ENCODE results near the gene FREM1.

The FREM1 gene

DNA sequence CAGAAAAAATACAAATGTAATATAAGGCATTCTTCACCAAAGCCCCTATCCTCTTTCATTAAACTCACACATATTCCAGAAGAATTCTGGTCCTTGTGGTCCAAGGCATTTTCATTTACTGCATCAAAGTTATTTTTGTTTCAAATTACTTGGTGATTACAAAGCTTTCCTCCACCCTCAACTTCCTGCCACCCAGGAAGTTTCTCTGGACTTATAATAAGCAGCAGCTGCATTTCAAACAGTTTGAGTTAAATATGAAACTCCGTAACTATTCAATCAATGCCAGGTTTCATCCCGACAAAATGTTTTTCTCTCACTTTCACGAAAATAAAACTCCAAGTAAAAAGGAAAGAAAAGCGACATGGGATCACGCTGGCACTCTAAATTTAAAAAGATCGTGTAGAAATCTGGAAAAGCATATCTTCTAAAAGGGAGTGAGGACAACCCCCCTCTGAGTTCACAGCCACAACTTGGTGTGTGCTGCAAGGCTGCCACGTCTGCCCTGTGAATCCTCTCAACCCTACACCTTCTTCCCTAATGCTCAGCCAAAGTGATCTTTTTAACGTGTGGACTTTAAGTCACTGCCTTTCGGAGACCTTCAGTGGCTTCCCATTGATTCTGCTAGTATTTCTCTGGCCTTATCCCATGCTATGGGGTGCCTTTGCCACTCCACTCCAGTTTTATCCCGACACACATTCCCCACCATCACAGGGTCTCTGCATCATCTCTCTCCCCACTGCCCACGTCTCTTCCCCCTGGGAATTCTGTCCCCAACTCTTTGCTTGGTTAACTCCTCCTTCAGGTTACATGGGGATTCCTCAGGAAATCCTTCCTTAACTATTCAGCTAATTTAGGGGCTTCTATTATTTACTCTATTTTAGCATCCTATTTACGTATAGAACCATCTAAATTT, 96.6 kb downstream of the FREM1 start:
- no peak for DNase-seq

DNA sequence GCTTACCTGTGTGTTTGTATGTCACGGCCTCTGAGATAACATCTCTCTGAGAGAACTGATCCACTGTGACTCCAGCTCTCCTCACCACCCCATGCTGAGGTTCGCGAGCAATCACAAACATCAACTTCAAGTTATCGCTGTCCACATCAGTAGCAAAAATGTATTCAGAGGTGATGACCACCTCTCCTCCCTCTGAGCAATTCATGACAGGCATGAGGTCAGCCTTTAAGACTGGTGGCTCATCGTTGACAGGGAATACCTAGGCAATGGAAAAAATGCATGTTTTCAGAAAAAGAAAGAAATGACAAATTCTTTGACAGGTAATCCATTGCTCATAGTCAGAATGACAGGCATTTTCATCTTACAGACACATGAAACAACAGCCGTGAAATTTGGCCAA, 97.4 kb downstream of the FREM1 start:
- DNase-seq, result no peak

DNA sequence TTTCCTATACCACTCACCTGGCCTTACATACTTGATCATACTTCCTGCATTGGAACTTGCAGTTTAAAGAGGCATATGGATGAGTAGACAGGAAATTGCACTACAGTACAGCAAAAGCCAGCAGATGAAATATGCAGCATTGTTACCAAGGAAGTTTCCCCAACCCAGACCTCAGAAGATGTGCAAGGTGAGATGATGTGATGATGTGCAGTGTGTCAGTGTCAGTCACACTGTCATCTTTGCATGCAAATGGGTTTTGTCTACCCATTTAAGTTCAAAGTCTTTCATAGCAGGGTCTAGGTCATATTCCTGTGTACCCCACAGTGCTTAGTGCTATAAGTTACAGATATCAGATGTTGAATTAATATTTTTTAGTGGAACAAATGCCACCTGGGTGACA, 98.4 kb downstream of the FREM1 start:
- DNase-seq, result no peak

DNA sequence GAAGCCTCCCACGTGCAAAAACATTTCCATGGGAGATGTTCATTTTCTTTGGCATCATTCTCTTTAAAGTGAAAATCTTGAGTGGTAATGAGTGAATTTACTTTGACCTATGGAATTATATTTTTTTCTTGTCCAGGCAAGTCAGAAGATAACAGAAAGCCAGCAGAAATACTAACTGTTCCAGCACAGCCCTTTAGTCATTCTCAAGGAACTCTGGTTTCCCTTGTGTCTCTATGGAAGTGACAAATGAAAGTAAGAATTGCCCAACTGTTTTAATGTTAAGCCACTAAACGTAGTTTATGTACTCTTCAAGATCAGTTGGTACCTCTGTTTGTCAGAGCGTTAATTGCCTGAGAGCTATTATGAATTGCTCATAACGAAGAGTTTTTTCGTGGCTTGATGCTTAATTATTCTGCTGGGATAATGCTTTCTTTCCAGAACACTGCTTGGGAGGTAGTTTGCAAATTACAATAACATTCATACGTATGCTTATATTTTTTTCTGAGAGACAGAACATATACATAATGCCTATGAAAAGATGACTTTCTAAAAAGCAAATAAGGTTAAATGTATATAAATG, 103.2 kb downstream of the FREM1 start:
- DNase-seq, result no peak

DNA sequence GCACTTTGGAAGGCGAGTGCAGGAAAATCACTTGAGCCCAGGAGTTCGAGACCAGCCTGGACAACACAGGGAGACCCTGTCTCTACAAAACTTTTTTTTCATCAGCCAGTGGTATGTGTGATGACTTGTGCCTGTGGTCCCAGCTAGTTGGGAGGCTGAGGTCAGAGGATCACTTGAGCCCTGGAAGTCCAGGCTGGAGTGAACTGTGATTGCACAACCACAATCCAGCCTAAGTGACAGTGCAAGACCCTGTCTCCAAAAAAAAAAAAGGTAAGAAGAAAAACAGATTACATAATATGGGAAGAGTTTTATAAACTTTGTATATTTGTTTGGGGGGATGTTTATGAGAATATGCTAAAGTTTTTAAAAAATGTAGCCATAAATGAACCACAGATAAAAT, 111.2 kb downstream of the FREM1 start:
- DNase-seq, result no peak

DNA sequence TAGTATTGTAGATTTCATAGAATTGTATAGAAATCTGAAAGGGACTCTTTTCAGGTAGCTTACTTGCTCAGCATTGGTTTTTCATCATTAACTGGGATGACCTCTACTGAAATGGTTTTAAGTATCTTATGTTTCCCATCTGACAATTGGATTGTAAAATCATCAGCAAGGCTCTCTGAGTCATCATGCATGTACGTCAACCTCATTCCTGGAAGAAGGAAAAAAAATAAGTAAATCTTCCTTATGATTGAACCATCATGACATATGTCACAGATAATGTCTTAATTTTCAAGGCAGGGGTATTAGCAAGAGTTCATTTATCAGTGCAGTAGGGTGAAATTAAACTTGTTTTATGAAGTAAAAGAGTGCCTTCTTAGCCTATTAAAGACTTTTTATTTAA, 112.8 kb downstream of the FREM1 start:
- DNase-seq, result no peak

DNA sequence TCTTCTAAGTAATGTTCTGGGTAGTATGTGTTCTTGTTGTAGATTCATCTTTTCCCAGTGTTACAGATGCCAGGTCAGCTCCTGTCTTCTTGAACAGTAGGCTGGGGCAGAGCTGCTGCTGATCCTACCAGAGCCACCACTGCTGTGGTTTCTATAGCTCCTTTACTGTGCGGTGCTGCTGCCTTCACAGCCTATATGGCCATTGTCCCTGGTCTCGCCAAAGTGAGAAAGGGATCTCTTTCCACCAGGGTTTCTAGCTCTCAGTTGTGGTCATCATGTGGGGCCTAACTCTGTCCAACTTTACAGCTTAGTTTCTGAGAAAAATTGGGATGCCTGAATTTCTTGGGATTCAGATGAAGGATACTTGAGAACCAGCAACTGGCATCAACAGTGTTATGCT, 116.8 kb downstream of the FREM1 start:
- DNase-seq, result no peak

- DNase-seq, result no peak
These were observed 119.6 kb downstream of the FREM1 start for GRCh38 chr9:14790628-14791027.

DNA sequence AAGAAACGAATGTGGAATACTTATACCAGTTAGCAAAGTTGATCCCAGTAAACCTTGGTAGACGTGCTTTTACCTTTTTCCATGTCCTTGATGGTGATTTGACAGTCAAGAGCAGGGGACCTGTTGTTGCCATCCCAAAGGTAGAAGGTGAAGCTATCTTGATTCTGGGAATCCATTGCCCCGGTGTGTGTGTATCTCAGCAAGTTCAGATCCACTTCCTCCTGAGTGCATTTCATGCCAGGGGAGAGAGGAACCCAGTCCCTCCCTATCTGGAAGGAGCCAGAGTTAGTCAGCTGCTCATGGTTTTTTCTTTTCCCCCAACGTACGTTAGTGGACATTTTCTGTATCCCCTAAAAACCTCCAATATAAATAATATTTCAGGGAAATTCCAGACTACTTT, 121.4 kb downstream of the FREM1 start:
- DNase-seq, result no peak

- DNase-seq, result no peak
These were observed 126.9 kb downstream of the FREM1 start for GRCh38 chr9:14783358-14783757.

GRCh38 chr9:14782286-14783051, 127.8 kb downstream of the FREM1 start:
- no peak for DNase-seq

- DNase-seq, result no peak
These were observed 129.5 kb downstream of the FREM1 start for GRCh38 chr9:14780693-14781092.

- DNase-seq, result peak; percentile 80
These were observed 130.0 kb downstream of the FREM1 start for GRCh38 chr9:14780251-14780650.

- DNase-seq, result peak; percentile 77
These were observed 130.6 kb downstream of the FREM1 start for GRCh38 chr9:14779566-14780022.

DNA sequence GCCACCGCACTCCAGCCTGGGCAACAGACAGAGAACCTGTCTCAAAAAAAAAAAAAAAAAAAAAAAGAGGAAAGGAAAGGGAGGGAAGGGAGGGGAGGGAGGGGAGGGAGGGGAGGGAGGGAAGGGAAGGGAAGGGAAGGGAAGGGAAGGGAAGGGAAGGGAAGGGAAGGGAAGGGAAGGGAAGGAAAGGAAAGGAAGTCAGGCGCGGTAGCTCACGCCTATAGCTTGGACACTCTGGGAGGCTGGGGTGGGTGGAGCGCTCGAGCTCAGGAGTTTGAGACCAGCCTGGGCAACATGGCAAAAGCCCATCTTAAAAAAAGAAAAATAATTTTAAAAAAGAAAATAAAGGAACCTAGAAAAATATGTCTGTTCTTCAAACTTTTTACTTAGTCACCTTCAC, 131.7 kb downstream of the FREM1 start:
- DNase-seq, result no peak

DNA sequence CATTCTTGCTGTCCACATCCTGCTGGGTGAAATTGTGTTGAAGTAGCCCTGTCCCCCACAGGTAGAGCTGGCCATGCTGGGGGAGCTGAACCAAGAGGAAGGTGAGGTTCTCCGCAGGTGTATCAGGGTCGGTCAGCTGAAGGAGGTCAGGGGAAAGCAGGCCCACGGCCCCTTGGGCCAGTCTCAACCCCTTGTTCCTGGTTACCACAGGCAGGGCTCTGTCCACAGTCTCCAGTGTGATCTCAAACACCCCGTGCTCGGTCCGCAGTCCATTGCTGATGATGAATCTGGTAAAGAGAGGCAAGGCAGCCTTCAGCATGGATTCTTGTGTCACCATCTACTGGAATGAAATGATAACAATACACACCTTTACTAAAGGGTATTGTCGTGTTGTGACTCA, 134.3 kb downstream of the FREM1 start:
- no peak for DNase-seq

DNA sequence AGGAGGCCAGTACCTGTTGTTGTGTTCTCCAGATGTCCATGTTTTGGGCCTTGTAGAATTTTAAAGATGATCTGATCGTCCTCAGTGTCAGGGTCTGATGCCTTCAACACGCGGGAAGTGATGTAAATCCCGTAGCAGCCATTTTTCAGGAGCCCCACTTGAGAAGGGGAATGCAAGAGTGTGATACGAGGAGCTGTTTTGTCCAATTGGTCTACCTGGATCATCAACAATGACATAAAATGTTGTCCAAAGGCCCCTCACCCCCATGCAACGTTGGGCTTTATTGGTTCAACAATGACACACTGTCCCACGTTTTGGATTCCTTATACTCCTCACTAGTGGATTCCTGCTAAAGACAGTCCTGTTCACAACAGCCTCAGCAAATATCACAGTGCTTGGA, 139.6 kb downstream of the FREM1 start:
- no peak for DNase-seq

- DNase-seq, result no peak
These were observed 141.0 kb downstream of the FREM1 start for GRCh38 chr9:14769230-14769571.

GRCh38 chr9:14768405-14769229, 141.6 kb downstream of the FREM1 start:
- DNase-seq, result peak; percentile 27

GRCh38 chr9:14766299-14766698, 143.9 kb downstream of the FREM1 start:
- no peak for DNase-seq

- no peak for DNase-seq
These were observed 148.6 kb downstream of the FREM1 start for GRCh38 chr9:14761584-14761983.

DNA sequence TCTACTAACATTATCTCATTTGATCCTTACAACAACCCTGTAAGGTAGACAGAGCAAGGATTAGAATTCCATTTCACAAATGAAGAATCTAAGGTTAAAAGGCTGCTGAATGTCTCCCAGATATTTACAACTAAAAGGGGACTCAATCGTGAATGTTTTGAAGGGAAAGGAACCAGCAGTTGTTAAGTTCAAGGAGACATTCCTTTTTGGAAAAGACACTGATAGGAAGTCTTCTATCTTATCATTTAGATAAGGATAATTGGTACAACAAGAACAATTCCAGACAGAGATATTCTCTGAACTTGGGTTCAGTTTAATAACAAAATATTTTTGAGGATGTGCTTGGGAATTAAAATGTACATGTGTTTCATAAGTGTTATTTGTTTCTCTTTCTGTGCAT, 150.2 kb downstream of the FREM1 start:
- no peak for DNase-seq

- DNase-seq, result no peak
These were observed 153.9 kb downstream of the FREM1 start for GRCh38 chr9:14756291-14756690.

Data from DMS 273 treated with DMSO at 0.1 percent for 48 hours (cell line).